ENCODE results near the gene PIP5KL1. TPM values are rescaled to one million over a fixed set of nuclear protein-coding genes. Genes with fewer than 3 reads are reported as not detected.

PIP5KL1 gene
- total RNA-seq, 1 experiment from 2014 or later, result 0.51 TPM

GRCh38 chr9:127929625-127929979 is 975 bp downstream of the PIP5KL1 start:
- no peak for DNase-seq (ENCODE audit: low read depth)

- DNase-seq (ENCODE audit: low read depth), result no peak
Measured at GRCh38 chr9:127928676-127929624, 1.6 kb downstream of the PIP5KL1 start.

- no peak for DNase-seq (ENCODE audit: low read depth)
Measured at GRCh38 chr9:127927988-127928675, 2.4 kb downstream of the PIP5KL1 start.

- DNase-seq (ENCODE audit: low read depth), result no peak
Measured at GRCh38 chr9:127927201-127927987, 3.2 kb downstream of the PIP5KL1 start.

- no peak for DNase-seq (ENCODE audit: low read depth)
Measured at GRCh38 chr9:127926906-127927200, 3.7 kb downstream of the PIP5KL1 start.

- DNase-seq (ENCODE audit: low read depth), result no peak
Measured at GRCh38 chr9:127925959-127926905, 4.3 kb downstream of the PIP5KL1 start.

- DNase-seq (ENCODE audit: low read depth), result no peak
Measured at GRCh38 chr9:127924736-127925444, 5.7 kb downstream of the PIP5KL1 start.

GRCh38 chr9:127923771-127924170 is 6.8 kb downstream of the PIP5KL1 start:
- peak; percentile 96 for DNase-seq (ENCODE audit: low read depth)

GRCh38 chr9:127923046-127923445 is 7.5 kb downstream of the PIP5KL1 start:
- DNase-seq (ENCODE audit: low read depth), result no peak

GRCh38 chr9:127921557-127922120 is 8.9 kb downstream of the PIP5KL1 start:
- peak; percentile 78 for DNase-seq (ENCODE audit: low read depth)

GRCh38 chr9:127920794-127921193 is 9.8 kb downstream of the PIP5KL1 start:
- no peak for DNase-seq (ENCODE audit: low read depth)

- peak; percentile 100 for DNase-seq (ENCODE audit: low read depth)
Measured at GRCh38 chr9:127919253-127919815, 11.2 kb downstream of the PIP5KL1 start.

- DNase-seq (ENCODE audit: low read depth), result peak; percentile 53
Measured at GRCh38 chr9:127918183-127919107, 12.1 kb downstream of the PIP5KL1 start.

- DNase-seq (ENCODE audit: low read depth), result no peak
Measured at GRCh38 chr9:127917603-127918002, 13.0 kb downstream of the PIP5KL1 start.

GRCh38 chr9:127916720-127917581 is 13.6 kb downstream of the PIP5KL1 start, which contains the start of gene ST6GALNAC4:
Gene ST6GALNAC4 (minus strand): TSS chr9:127917041. CDS start chr9:127916419, 622 bp downstream.
- DNase-seq (ENCODE audit: low read depth), result peak; percentile 97

- DNase-seq (ENCODE audit: low read depth), result no peak
Measured at GRCh38 chr9:127915801-127916719, 14.5 kb downstream of the PIP5KL1 start.

Data from Daoy (cell line).